Endothelial cell of umbilical vein (primary cell): ENCODE data around the gene MGAT4B. TPM values are rescaled to one million over a fixed set of nuclear protein-coding genes. Genes with fewer than 3 reads are reported as not detected.
A peak's percentile ranks its signal among the peaks of the same experiment; 100 is the strongest.

ENCODE experiments used
- BruUV-seq: library from RNA; stranded (reverse); fragments of 400-500 nt; replicated peaks from 2 replicates; lab custom pipeline; 2021; lab: Mats Ljungman, UMichigan
- CTCF ChIA-PET: fragments of 300-600, 350-600 bp; sonication (Branson Sonifier 250); formaldehyde crosslinking; loops from one replicate; lab custom pipeline; 2021; ENCODE audit warnings: antibody characterized with exemption, inconsistent platforms; lab: Charles Lee
- POLR2A ChIA-PET: fragments of 300-600, 350-600 bp; sonication (Branson Sonifier 250); formaldehyde crosslinking; loops from one replicate; lab custom pipeline; 2021; ENCODE audit warnings: antibody characterized with exemption, inconsistent platforms; lab: Charles Lee
- DNase-seq: peaks from one replicate; pipeline ENCODE4 v3.0.0-alpha.2; 2011; ENCODE audit warnings: low read depth, low spot score
- FAIRE-seq: peaks from 2 replicates; lab custom pipeline; 2011; peaks lifted over from hg19 to GRCh38; lab: Jason Lieb, UNC
- H2AFZ ChIP-seq: 2 replicates; pipeline ENCODE4 v1.6.0; 2012; ENCODE audit warnings: low read depth, low read length, control low read depth, inconsistent platforms
- H3K27ac ChIP-seq: 2 replicates; pipeline ENCODE4 v1.5.1; 2011; ENCODE audit warnings: low read depth, mild to moderate bottlenecking, control low read depth, low read length, moderate library complexity; ENCODE audit not compliant: insufficient read depth
- H3K27me3 ChIP-seq, 2 experiments: 2 replicates each; pipeline versions ENCODE4 v1.6.0 to v1.6.1; 2011; ENCODE audit warnings: low read length in 2 of 2, mixed read lengths in 1 of 2; ENCODE audit not compliant: control insufficient read depth in 2 of 2, insufficient read depth in 2 of 2
- H3K36me3 ChIP-seq, 2 experiments: 2 replicates in 1 of 2; 3 replicates in 1 of 2; pipeline ENCODE4 v1.5.1; 2011; ENCODE audit warnings: low read length in 2 of 2, mild to moderate bottlenecking in 1 of 2, moderate library complexity in 1 of 2; ENCODE audit not compliant: control insufficient read depth in 2 of 2, insufficient read depth in 2 of 2; ENCODE audit errors: extremely low read depth in 1 of 2
- H3K4me1 ChIP-seq: 3 replicates; pipeline ENCODE4 v1.5.1; 2011; ENCODE audit warnings: mild to moderate bottlenecking, low read length; ENCODE audit not compliant: control insufficient read depth, insufficient read depth; ENCODE audit errors: extremely low read depth
- H3K4me2 ChIP-seq: 2 replicates; pipeline ENCODE4 v1.6.1; 2011; ENCODE audit warnings: low read length, control low read depth, mixed read lengths; ENCODE audit not compliant: insufficient read depth
- H3K4me3 ChIP-seq, 3 experiments: fragments of 200-600 bp in 1 of 3; sonication (generic), shearing (Covaris generic) in 1 of 3; replicated peaks in 1 of 3; 2 replicates each; pipeline ENCODE4 v1.5.1; 2011 to 2016; ENCODE audit warnings: control low read depth in 3 of 3, low read length in 3 of 3, mild to moderate bottlenecking in 2 of 3, inconsistent platforms in 1 of 3, low read depth in 1 of 3, moderate library complexity in 1 of 3; ENCODE audit not compliant: insufficient read depth in 1 of 3
- H3K79me2 ChIP-seq: 2 replicates; pipeline ENCODE4 v1.6.0; 2012; ENCODE audit warnings: low read length, inconsistent platforms; ENCODE audit not compliant: control insufficient read depth, insufficient read depth
- H3K9ac ChIP-seq: replicated peaks from 2 replicates; pipeline ENCODE3; 2011; ENCODE audit warnings: low read length, control low read depth; ENCODE audit not compliant: insufficient read depth; ENCODE audit errors: extremely low read depth
- H3K9me1 ChIP-seq: replicated peaks from 3 replicates; pipeline ENCODE4 v1.6.0; 2011; ENCODE audit warnings: mild to moderate bottlenecking, low read length; ENCODE audit not compliant: control insufficient read depth, insufficient read depth; ENCODE audit errors: extremely low read depth
- H3K9me3 ChIP-seq: replicated peaks from 2 replicates; pipeline ENCODE4 v1.5.1; 2012; ENCODE audit warnings: low read length, inconsistent platforms; ENCODE audit not compliant: control insufficient read depth, insufficient read depth
- H4K20me1 ChIP-seq: replicated peaks from 2 replicates; pipeline ENCODE3; 2011; ENCODE audit warnings: mild to moderate bottlenecking, low read length; ENCODE audit not compliant: control insufficient read depth, insufficient read depth; ENCODE audit errors: extremely low read depth
- CTCF ChIP-seq, 2 donors: IDR thresholded peaks; 1 replicate in 1 of 2; 2 replicates in 1 of 2; pipeline ENCODE4 v1.5.1; 2011; ENCODE audit warnings: low read length in 2 of 2, mild to moderate bottlenecking in 2 of 2, moderate library complexity in 2 of 2, control low read depth in 1 of 2, inconsistent platforms in 1 of 2, low read depth in 1 of 2; ENCODE audit not compliant: insufficient read depth in 1 of 2; ENCODE audit errors: extremely low read depth in 1 of 2
- EZH2 ChIP-seq: IDR thresholded peaks from 2 replicates; pipeline ENCODE4 v1.6.1; 2012; ENCODE audit warnings: borderline replicate concordance, low read depth, mild to moderate bottlenecking, moderate library complexity, low read length, inconsistent platforms; ENCODE audit not compliant: severe bottlenecking
- GATA2 ChIP-seq: IDR thresholded peaks from 2 replicates; pipeline ENCODE4 v1.7.0; 2011; ENCODE audit warnings: low read depth, mild to moderate bottlenecking, moderate library complexity, mixed read lengths, low read length; ENCODE audit not compliant: insufficient read length, insufficient read depth
- JUN ChIP-seq: IDR thresholded peaks from 2 replicates; pipeline ENCODE4 v1.6.1; 2011; ENCODE audit warnings: borderline replicate concordance, low read depth; ENCODE audit not compliant: insufficient read length, insufficient read depth
- MAX ChIP-seq: IDR thresholded peaks from 2 replicates; pipeline ENCODE4 v1.6.1; 2011; ENCODE audit not compliant: insufficient read depth, insufficient read length
- MYC ChIP-seq: IDR thresholded peaks from one replicate; pipeline ENCODE4 v1.6.1; 2011; ENCODE audit warnings: mild to moderate bottlenecking, low read depth, low read length
- POLR2AphosphoS5 ChIP-seq: IDR thresholded peaks from 2 replicates; pipeline ENCODE4 v1.6.1; 2012; ENCODE audit warnings: low read depth, mild to moderate bottlenecking, control low read depth, low read length, moderate library complexity; ENCODE audit not compliant: insufficient read depth
- dilution Hi-C: fragments of 300-500 bp; cut with MboI; formaldehyde crosslinking; loops from one replicate; pipeline ENCODE4 v1.15.0; 2019; ENCODE audit warnings: low sequenced_read_pairs; ENCODE audit not compliant: extremely low pct_ligation_motif_present
- intact Hi-C: fragments of 100-400 bp; cut with micrococcal nuclease; formaldehyde crosslinking; loops from one replicate; pipeline ENCODE4 v1.10.0; 2022
- polyA plus RNA-seq, 4 experiments: library from polyadenylated mRNA; depleted of rRNA in 3 of 4; stranded (reverse) in 3 of 4; unstranded in 1 of 4; fragments of >200 nt; gene quantifications; 2 replicates each; pipeline versions ENCODE4 v1.2.1 to v1.2.3, GENCODE V29; 2011 to 2012; ENCODE audit warnings: missing spikeins in 1 of 4
- total RNA-seq: library from RNA; stranded (reverse); gene quantifications from 2 replicates; pipeline ENCODE4 v1.2.3, GENCODE V29; 2021

MGAT4B gene
- total and polyA plus RNA-seq, 2 donors (not counting 3 experiments of a cell fraction or from before 2014, with no cell fraction given) = 243 TPM

- no peak overlapping the region for H2AFZ ChIP-seq
- POLR2A ChIA-PET = no interaction called here
- BruUV-seq = TSS peak; percentile 15
- H3K36me3 ChIP-seq = peaks cover 0 to 16% of the 10 kb centered on the region in 2 experiments
- DNase-seq (no peak), FAIRE-seq (peak; percentile 4)
- H3K9me1 ChIP-seq = no peaks in the 10 kb centered on the region
- peaks cover 23% of the 10 kb centered on the region for H3K4me1 ChIP-seq
- no peaks in the 10 kb centered on the region for H3K27me3 ChIP-seq
- H3K27ac ChIP-seq = peak overlapping the region; percentile 43
- H3K4me2 ChIP-seq = peak overlapping the region; percentile 71
- intact Hi-C loops = loop anchor here (1.0 to 5.0 kb wide), 2 partner anchors 9 to 108 kb away; partner anchors contain the start of gene CANX
- H3K79me2 ChIP-seq = peaks cover 33% of the 10 kb centered on the region
- H3K9me3 ChIP-seq = no peaks in the 10 kb centered on the region
- H4K20me1 ChIP-seq = no peaks in the 10 kb centered on the region
- peak overlapping the region; percentile 43 for H3K9ac ChIP-seq
- dilution Hi-C loops = no loop called here
- H3K4me3 ChIP-seq = peak overlapping the region; percentile 55 to 90 (median 82)
- CTCF ChIA-PET = interaction anchor here (0.6 to 1.7 kb wide), 3 partner anchors 9 to 33 kb away, joined by 3 to 4 read pairs (median 3); partner anchors contain the start of gene LTC4S
- TF ChIP-seq GATA2 (no peak), POLR2AphosphoS5 (no peak), MAX (no peak), CTCF (IDR thresholded peaks at IDR 0.05; ENCODE audit: extremely low read depth in 1 of 2, insufficient read depth in 1 of 2, low read depth in 1 of 2, low read length in 2 of 2) (no peak), JUN (no peak), EZH2 (no peak), MYC (no peak)
Measured at GRCh38 chr5:179805070-179805528, 1.6 kb downstream of the MGAT4B start.
